BLaER1 treated with 17β-estradiol and CSF1 and Interleukin-3, amounts not matched to agents 10 nM and 100 nM (cell line): ENCODE results near the gene MSN.
A peak's percentile ranks its signal among the peaks of the same experiment; 100 is the strongest.
"Not testable (repeated sequence)": the region's sequence is repeated elsewhere in the genome, so short reads cannot be mapped to it uniquely, and the experiment has no call there.

Source experiments
- H3K27ac ChIP-seq, 11 experiments: shearing (Covaris generic); formaldehyde crosslinking; 2 replicates each; pipeline ENCODE4 v1.8.1; 2022
- H3K27me3 ChIP-seq, 11 experiments: shearing (Covaris generic); formaldehyde crosslinking; 2 replicates each; pipeline ENCODE4 v1.8.1; 2022
- H3K36me3 ChIP-seq, 11 experiments: shearing (Covaris generic); formaldehyde crosslinking; 2 replicates each; pipeline ENCODE4 v1.8.1; 2022
- H3K4me1 ChIP-seq, 10 experiments: shearing (Covaris generic); formaldehyde crosslinking; 2 replicates each; pipeline ENCODE4 v1.8.1; 2022
- H3K4me2 ChIP-seq, 11 experiments: shearing (Covaris generic); formaldehyde crosslinking; 2 replicates each; pipeline ENCODE4 v1.8.1; 2022
- H3K4me3 ChIP-seq, 10 experiments: shearing (Covaris generic); formaldehyde crosslinking; 2 replicates each; pipeline ENCODE4 v1.8.1; 2022
- H3K9ac ChIP-seq, 11 experiments: shearing (Covaris generic); formaldehyde crosslinking; 2 replicates each; pipeline ENCODE4 v1.8.1; 2022
- H3K9me3 ChIP-seq, 11 experiments: shearing (Covaris generic); formaldehyde crosslinking; replicated peaks in 1 of 11; 2 replicates each; pipeline ENCODE4 v1.8.1; 2022
- H4K20me1 ChIP-seq, 11 experiments: shearing (Covaris generic); formaldehyde crosslinking; 2 replicates each; pipeline ENCODE4 v1.8.1; 2022
- Cebpa-rat ChIP-seq, 11 experiments: shearing (Covaris generic); IDR thresholded peaks; 2 replicates each; pipeline ENCODE4 v1.8.1; 2022

MSN gene

GRCh38 chrX:65667503-65668376, at the start of gene MSN:
Gene MSN, plus strand, starts transcription at chrX:65667654. Its CDS starts 188 bp downstream, at chrX:65667842.
- H3K4me3 ChIP-seq = peak within 1 kb of the TSS; percentile 79 to 89 (median 82)

GRCh38 chrX:65620096-65620705, 47.3 kb upstream of the MSN start:
- H4K20me1 ChIP-seq, H3K27ac ChIP-seq, H3K9ac ChIP-seq, H3K4me1 ChIP-seq, H3K4me2 ChIP-seq, H3K36me3 ChIP-seq, H3K4me3 ChIP-seq, H3K27me3 ChIP-seq: not testable (repeated sequence)
- H3K9me3 ChIP-seq = peaks cover 33 to 45% (median 41%) of the 10 kb centered on the region in 11 experiments

More at GRCh38 chrX:65667503-65668376, at the start of gene MSN:
- TF ChIP-seq Cebpa-rat (IDR thresholded peaks at IDR 0.05) = no peak
- Histone ChIP-seq H3K9me3 (peaks cover 0 to 16% (median 8%) of the 10 kb centered on the region in 11 experiments; a peak in 14 of 22 replicates), H3K9ac (peak within 1 kb of the TSS; percentile 87 to 98 (median 96)), H3K36me3 (peaks cover 4 to 29% (median 18%) of the 10 kb centered on the region in 11 experiments; a peak in 18 of 22 replicates), H3K27me3 (peaks cover 17 to 50% (median 39%) of the 10 kb centered on the region in 11 experiments), H3K4me2 (peak within 1 kb of the TSS; percentile 54 to 86 (median 76)), H3K4me1 (peaks cover 28 to 37% (median 34%) of the 10 kb centered on the region in 10 experiments), H3K27ac (peak within 1 kb of the TSS; percentile 82 to 98 (median 95)), H4K20me1 (peaks cover 17 to 47% (median 19%) of the 10 kb centered on the region in 11 experiments; a peak in 21 of 22 replicates)

- TF ChIP-seq Cebpa-rat (IDR thresholded peaks at IDR 0.05) = peak in 1 of 11 experiments; percentile 28; a peak in 1 of 22 replicates
- Histone ChIP-seq H3K9ac (no peak overlapping the region), H3K4me2 (no peak overlapping the region), H3K27me3 (peaks cover 4 to 36% (median 24%) of the 10 kb centered on the region in 11 experiments; a peak in 19 of 22 replicates), H3K36me3 (peaks cover 0 to 11% (median 0%) of the 10 kb centered on the region in 11 experiments; a peak in 3 of 22 replicates), H3K27ac (no peak overlapping the region), H4K20me1 (no peaks in the 10 kb centered on the region), H3K4me3 (no peak overlapping the region), H3K4me1 (peaks cover 0 to 6% (median 0%) of the 10 kb centered on the region in 10 experiments; a peak in 3 of 20 replicates), H3K9me3 (peaks cover 37 to 48% (median 41%) of the 10 kb centered on the region in 11 experiments)
Measured at GRCh38 chrX:65630771-65631170, 36.7 kb upstream of the MSN start.

- peaks cover 2 to 52% (median 33%) of the 10 kb centered on the region in 11 experiments; a peak in 19 of 22 replicates for H3K27me3 ChIP-seq
- peaks cover 11 to 19% (median 16%) of the 10 kb centered on the region in 11 experiments for H3K9me3 ChIP-seq
- H4K20me1 ChIP-seq = no peaks in the 10 kb centered on the region
- H3K4me1 ChIP-seq = peaks cover 0 to 9% (median 0%) of the 10 kb centered on the region in 10 experiments; a peak in 3 of 20 replicates
- no peak overlapping the region for H3K27ac ChIP-seq
- H3K9ac ChIP-seq = no peak overlapping the region
- H3K4me3 ChIP-seq = no peak overlapping the region
- no peaks in the 10 kb centered on the region for H3K36me3 ChIP-seq
- no peak overlapping the region for H3K4me2 ChIP-seq
- no peak for TF ChIP-seq Cebpa-rat (IDR thresholded peaks at IDR 0.05)
Measured at GRCh38 chrX:65633826-65634225, 33.6 kb upstream of the MSN start.

- no peak overlapping the region for H3K9ac ChIP-seq
- no peak overlapping the region for H3K27ac ChIP-seq
- TF ChIP-seq Cebpa-rat (IDR thresholded peaks at IDR 0.05) = no peak
- peaks cover 3 to 9% (median 7%) of the 10 kb centered on the region in 11 experiments; a peak in 20 of 22 replicates for H3K9me3 ChIP-seq
- no peaks in the 10 kb centered on the region for H4K20me1 ChIP-seq
- peaks cover 0 to 9% (median 0%) of the 10 kb centered on the region in 10 experiments; a peak in 3 of 20 replicates for H3K4me1 ChIP-seq
- H3K36me3 ChIP-seq = no peaks in the 10 kb centered on the region
- H3K4me3 ChIP-seq = no peak overlapping the region
- peaks cover 7 to 61% (median 40%) of the 10 kb centered on the region in 11 experiments; a peak in 20 of 22 replicates for H3K27me3 ChIP-seq
- no peak overlapping the region for H3K4me2 ChIP-seq
Measured at GRCh38 chrX:65634732-65635131, 32.7 kb upstream of the MSN start.

- no peak for TF ChIP-seq Cebpa-rat (IDR thresholded peaks at IDR 0.05)
- Histone ChIP-seq H3K9me3 (peaks cover 0 to 3% (median 1%) of the 10 kb centered on the region in 11 experiments; a peak in 9 of 22 replicates), H3K27me3 (peaks cover 9 to 68% (median 47%) of the 10 kb centered on the region in 11 experiments; a peak in 19 of 22 replicates), H4K20me1 (no peaks in the 10 kb centered on the region), H3K4me2 (peak overlapping the region in 2 of 11 experiments; percentile 4 to 15; a peak in 1 of 22 replicates), H3K27ac (no peak overlapping the region; a peak in 1 of 22 replicates), H3K4me3 (no peak overlapping the region), H3K9ac (no peak overlapping the region), H3K4me1 (peaks cover 0 to 9% (median 0%) of the 10 kb centered on the region in 10 experiments; a peak in 3 of 20 replicates), H3K36me3 (no peaks in the 10 kb centered on the region)
Measured at GRCh38 chrX:65635378-65635777, 32.1 kb upstream of the MSN start.

- Histone ChIP-seq H3K4me3 (no peak overlapping the region), H3K9me3 (no peaks in the 10 kb centered on the region; a peak in 1 of 22 replicates), H3K27me3 (peaks cover 9 to 72% (median 51%) of the 10 kb centered on the region in 11 experiments; a peak in 19 of 22 replicates), H3K36me3 (no peaks in the 10 kb centered on the region), H3K4me1 (peaks cover 0 to 9% (median 0%) of the 10 kb centered on the region in 10 experiments; a peak in 3 of 20 replicates), H3K4me2 (0 out of 22 replicates have a peak overlapping the region, but pooled peaks of 2 of the 11 experiments have one; percentile 4 to 15), H3K9ac (no peak overlapping the region), H3K27ac (no peak overlapping the region), H4K20me1 (no peaks in the 10 kb centered on the region)
- no peak for TF ChIP-seq Cebpa-rat (IDR thresholded peaks at IDR 0.05)
Measured at GRCh38 chrX:65635822-65636221, 31.6 kb upstream of the MSN start.

- Histone ChIP-seq H3K4me2 (0 out of 22 replicates have a peak overlapping the region, but pooled peaks of 2 of the 11 experiments have one; percentile 4 to 15), H3K27me3 (peaks cover 9 to 74% (median 55%) of the 10 kb centered on the region in 11 experiments; a peak in 19 of 22 replicates)
- H4K20me1 ChIP-seq, H3K36me3 ChIP-seq, H3K4me1 ChIP-seq, H3K9me3 ChIP-seq, H3K27ac ChIP-seq, H3K9ac ChIP-seq, H3K4me3 ChIP-seq: not testable (repeated sequence)
Measured at GRCh38 chrX:65636261-65636660, 31.2 kb upstream of the MSN start.
